Neural cell (in vitro differentiated cells): ENCODE results near the gene ZRANB3.

Experiments used
- CTCF ChIP-seq: fragments of 450-650 bp; IDR thresholded peaks from 2 replicates; pipeline ENCODE4 v1.5.1; 2014; ENCODE audit warnings: antibody characterized with exemption, mild to moderate bottlenecking, moderate library complexity; ENCODE audit not compliant: poor library complexity, severe bottlenecking
- EZH2 ChIP-seq: fragments of 200-600, 300-800 bp; shearing (Covaris generic), sonication (generic); IDR thresholded peaks from 2 replicates; pipeline ENCODE4 v1.6.1; 2014; ENCODE audit warnings: antibody characterized with exemption, low read length, borderline replicate concordance, mild to moderate bottlenecking; ENCODE audit not compliant: insufficient read depth, poor library complexity, severe bottlenecking
- POLR2AphosphoS5 ChIP-seq: IDR thresholded peaks from 2 replicates; pipeline ENCODE4 v1.6.1; 2012
- TAF1 ChIP-seq: IDR thresholded peaks from 2 replicates; pipeline ENCODE4 v1.6.1; 2012; ENCODE audit warnings: low read depth

- TF ChIP-seq EZH2 (no peak), POLR2AphosphoS5 (no peak), TAF1 (no peak), CTCF (no peak)
These were observed 390.4 kb downstream of the ZRANB3 start for GRCh38 chr2:135140606-135141005.
